H9 (cell line): Measurements from ENCODE around the gene ASCC1. TPM values are rescaled to one million over a fixed set of nuclear protein-coding genes. Genes with fewer than 3 reads are reported as not detected.

ENCODE experiments used
- DNase-seq: peaks from one replicate; pipeline ENCODE4 v3.0.0-alpha.2; 2017
- H2AFZ ChIP-seq: one replicate; pipeline ENCODE4 v1.6.1; 2013; ENCODE audit warnings: mild to moderate bottlenecking, low read length, control low read depth, moderate library complexity
- H2AK5ac ChIP-seq: 2 replicates; pipeline ENCODE4 v1.6.1; 2013; ENCODE audit warnings: low read length, control low read depth, mixed read lengths; ENCODE audit not compliant: insufficient read length
- H2BK120ac ChIP-seq: one replicate; pipeline ENCODE4 v1.6.1; 2013; ENCODE audit warnings: low read depth, mild to moderate bottlenecking, low read length, control low read depth, inconsistent platforms; ENCODE audit not compliant: poor library complexity, severe bottlenecking
- H2BK12ac ChIP-seq: 2 replicates; pipeline ENCODE4 v1.6.1; 2013; ENCODE audit warnings: low read length, control low read depth, mixed read lengths, low read depth; ENCODE audit not compliant: insufficient read length
- H2BK15ac ChIP-seq: 2 replicates; pipeline ENCODE4 v1.6.1; 2013; ENCODE audit warnings: low read depth, low read length, control low read depth
- H2BK20ac ChIP-seq: one replicate; pipeline ENCODE4 v1.6.1; 2013; ENCODE audit warnings: low read depth, mild to moderate bottlenecking, low read length, control low read depth, inconsistent platforms; ENCODE audit not compliant: poor library complexity, severe bottlenecking
- H2BK5ac ChIP-seq: 2 replicates; pipeline ENCODE4 v1.6.1; 2013; ENCODE audit warnings: low read length, control low read depth, mixed read lengths; ENCODE audit not compliant: insufficient read length
- H3K14ac ChIP-seq: 2 replicates; pipeline ENCODE4 v1.6.1; 2013; ENCODE audit warnings: low read length, control low read depth; ENCODE audit not compliant: insufficient read depth
- H3K18ac ChIP-seq: 2 replicates; pipeline ENCODE4 v1.6.1; 2013; ENCODE audit warnings: low read depth, mild to moderate bottlenecking, mixed read lengths, low read length, control low read depth; ENCODE audit not compliant: insufficient read length
- H3K23ac ChIP-seq: 2 replicates; pipeline ENCODE4 v1.6.1; 2013; ENCODE audit warnings: low read length, control low read depth, mixed read lengths, low read depth; ENCODE audit not compliant: insufficient read length
- H3K23me2 ChIP-seq: 2 replicates; pipeline ENCODE4 v1.6.1; 2013; ENCODE audit warnings: low read depth, mild to moderate bottlenecking, mixed read lengths, low read length, control low read depth; ENCODE audit not compliant: insufficient read length, poor library complexity, severe bottlenecking
- H3K27ac ChIP-seq: 2 replicates; pipeline ENCODE4 v1.5.1; 2013; ENCODE audit warnings: low read length, control low read depth, mixed read lengths, low read depth; ENCODE audit not compliant: insufficient read length
- H3K27me3 ChIP-seq: 2 replicates; pipeline ENCODE4 v1.6.1; 2013; ENCODE audit warnings: low read length, control low read depth, inconsistent platforms; ENCODE audit not compliant: insufficient read depth
- H3K4ac ChIP-seq: 2 replicates; pipeline ENCODE4 v1.6.1; 2013; ENCODE audit warnings: low read depth, mild to moderate bottlenecking, control low read depth, inconsistent platforms, low read length, moderate library complexity
- H3K4me1 ChIP-seq: 2 replicates; pipeline ENCODE4 v1.6.1; 2013; ENCODE audit warnings: low read length, control low read depth, inconsistent platforms; ENCODE audit not compliant: insufficient read depth
- H3K4me2 ChIP-seq: 2 replicates; pipeline ENCODE4 v1.6.1; 2013; ENCODE audit warnings: low read length, control low read depth, mixed read lengths; ENCODE audit not compliant: insufficient read length, insufficient read depth
- H3K56ac ChIP-seq: 2 replicates; pipeline ENCODE4 v1.6.1; 2013; ENCODE audit warnings: low read depth, mild to moderate bottlenecking, mixed read lengths, low read length, control low read depth; ENCODE audit not compliant: insufficient read length
- H3K79me1 ChIP-seq: 2 replicates; pipeline ENCODE4 v1.6.1; 2013; ENCODE audit warnings: low read depth, mild to moderate bottlenecking, moderate library complexity, low read length, control low read depth, inconsistent platforms; ENCODE audit not compliant: insufficient read depth, poor library complexity, severe bottlenecking
- H3K79me2 ChIP-seq: 2 replicates; pipeline ENCODE4 v1.6.1; 2013; ENCODE audit warnings: low read length, control low read depth, inconsistent platforms; ENCODE audit not compliant: insufficient read depth
- H3K9ac ChIP-seq: 2 replicates; pipeline ENCODE4 v1.6.1; 2013; ENCODE audit warnings: low read length, control low read depth, mixed read lengths; ENCODE audit not compliant: insufficient read length; ENCODE audit errors: extremely low read depth
- H3K9me3 ChIP-seq: one replicate; pipeline ENCODE4 v1.6.1; 2013; ENCODE audit warnings: low read depth, low read length, inconsistent platforms; ENCODE audit not compliant: control insufficient read depth
- H3T11ph ChIP-seq: one replicate; pipeline ENCODE4 v1.6.1; 2013; ENCODE audit warnings: mild to moderate bottlenecking, low read length, control low read depth, inconsistent platforms
- H4K20me1 ChIP-seq: one replicate; pipeline ENCODE4 v1.6.1; 2013; ENCODE audit not compliant: control insufficient read depth, insufficient read length, insufficient read depth
- H4K5ac ChIP-seq: 2 replicates; pipeline ENCODE4 v1.6.1; 2013; ENCODE audit warnings: low read depth, mild to moderate bottlenecking, mixed read lengths, low read length, control low read depth; ENCODE audit not compliant: insufficient read length
- H4K8ac ChIP-seq: replicated peaks from 2 replicates; pipeline ENCODE4 v1.6.1; 2013; ENCODE audit warnings: low read length, control low read depth, mixed read lengths, low read depth; ENCODE audit not compliant: insufficient read length
- H4K91ac ChIP-seq: 2 replicates; pipeline ENCODE4 v1.6.1; 2013; ENCODE audit warnings: low read depth, mild to moderate bottlenecking, moderate library complexity, mixed read lengths, low read length, control low read depth; ENCODE audit not compliant: insufficient read length
- H3K27ac Mint-ChIP-seq, 3 experiments: 2 replicates in 2 of 3; 3 replicates in 1 of 3; pipeline ENCODE4 v1.8.0; 2020 to 2021; ENCODE audit warnings: mixed read lengths in 3 of 3, mild to moderate bottlenecking in 1 of 3, moderate library complexity in 1 of 3
- H3K27me3 Mint-ChIP-seq: 2 replicates; pipeline ENCODE4 v1.8.0; 2021; ENCODE audit warnings: low read depth, mild to moderate bottlenecking, moderate library complexity, mixed read lengths
- H3K36me3 Mint-ChIP-seq, 3 experiments: 2 replicates in 2 of 3; 3 replicates in 1 of 3; pipeline ENCODE4 v1.8.0; 2020 to 2021; ENCODE audit warnings: low read depth in 3 of 3, mixed read lengths in 3 of 3; ENCODE audit not compliant: insufficient read depth in 1 of 3
- H3K4me1 Mint-ChIP-seq, 2 experiments: 2 replicates each; pipeline ENCODE4 v1.8.0; 2020; ENCODE audit warnings: mixed read lengths in 2 of 2
- H3K4me3 Mint-ChIP-seq, 2 experiments: 2 replicates in 1 of 2; 3 replicates in 1 of 2; pipeline ENCODE4 v1.8.0; 2020 to 2021; ENCODE audit warnings: mild to moderate bottlenecking in 2 of 2, mixed read lengths in 2 of 2, moderate library complexity in 1 of 2
- H3K9me3 Mint-ChIP-seq, 2 experiments: 2 replicates in 1 of 2; 3 replicates in 1 of 2; pipeline ENCODE4 v1.8.0; 2020; ENCODE audit warnings: mild to moderate bottlenecking in 2 of 2, mixed read lengths in 2 of 2, moderate library complexity in 1 of 2
- CTCF ChIP-seq: fragments of 200-600 bp; sonication (generic); conservative IDR thresholded peaks from 3 replicates; pipeline ENCODE4 v1.8.0; 2021; ENCODE audit warnings: antibody characterized with exemption, mild to moderate bottlenecking
- WGBS: extraction: QIAGEN DNeasy Blood & Tissue Kit; methylation state at CpG from one replicate; pipeline ENCODE4 v1.1.7; 2013; ENCODE audit warnings: missing lambda C conversion rate, low lambda C conversion rate, mixed read lengths; ENCODE audit not compliant: insufficient read length; ENCODE audit errors: extremely low coverage; 5-methylcytosine and 5-hydroxymethylcytosine counted together
- total RNA-seq: library from RNA; stranded (reverse); gene quantifications from 2 replicates; pipeline ENCODE4 v1.2.1, GENCODE V29; 2021

ASCC1 gene
- total RNA-seq, 1 experiment from 2014 or later: 41.2 TPM

DNA sequence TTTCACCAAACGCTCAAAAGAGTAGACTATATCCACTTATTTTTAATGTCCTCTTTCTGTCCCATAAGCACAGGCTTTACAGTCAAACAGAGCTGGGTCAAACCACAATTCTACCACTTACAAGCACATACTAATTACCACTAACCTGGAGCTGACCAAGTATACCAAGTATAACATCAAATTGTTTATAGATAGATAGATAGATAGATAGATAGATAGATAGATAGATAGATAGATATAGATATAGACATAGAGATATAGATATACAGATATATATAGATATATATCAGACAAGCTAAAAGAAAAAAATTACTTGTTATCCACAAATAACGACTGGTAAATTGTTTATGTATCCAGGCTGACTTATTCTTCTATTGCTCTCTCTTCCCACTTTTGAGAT lies 75.2 kb downstream of the ASCC1 start:
- H3K9me3 Mint-ChIP-seq: peaks cover 0 to 7% of the 10 kb centered on the region in 2 experiments; a peak in 2 of 5 replicates
- Histone ChIP-seq H3K27ac (no peak overlapping the region), H3K79me1 (no peaks in the 10 kb centered on the region), H2BK12ac (no peak overlapping the region), H3K23me2 (no peaks in the 10 kb centered on the region), H4K5ac (no peak overlapping the region), H3T11ph (no peak overlapping the region), H2BK5ac (no peak overlapping the region), H3K79me2 (no peaks in the 10 kb centered on the region), H3K4me1 (no peaks in the 10 kb centered on the region; the same call in 1 of the 2 replicates), H4K91ac (no peak overlapping the region), H2AK5ac (no peak overlapping the region), H3K27me3 (no peaks in the 10 kb centered on the region), H2AFZ (no peak overlapping the region), H3K9me3 (no peaks in the 10 kb centered on the region), H3K4ac (no peak overlapping the region), H2BK120ac (no peak overlapping the region), H3K23ac (no peak overlapping the region), H3K4me2 (no peak overlapping the region), H4K20me1 (no peaks in the 10 kb centered on the region), H3K18ac (no peak overlapping the region), H4K8ac (no peak overlapping the region), H3K56ac (no peak overlapping the region), H3K14ac (no peak overlapping the region), H3K9ac (no peak overlapping the region), H2BK15ac (no peak overlapping the region), H2BK20ac (no peak overlapping the region)
- H3K27me3 Mint-ChIP-seq: no peaks in the 10 kb centered on the region
- no CpG with 5 or more reads among the region's 2 CpGs for WGBS
- peaks cover 18 to 20% of the 10 kb centered on the region in 2 experiments for H3K4me1 Mint-ChIP-seq
- H3K36me3 Mint-ChIP-seq: peaks cover 4 to 12% (median 7%) of the 10 kb centered on the region in 3 experiments
- H3K4me3 Mint-ChIP-seq: no peak overlapping the region
- TF ChIP-seq CTCF: no peak
- DNase-seq: no peak
- peak overlapping the region in 1 of 3 experiments; percentile 12; a peak in 1 of 7 replicates for H3K27ac Mint-ChIP-seq
